Panc1 (cell line): Measurements from ENCODE around the gene CCL13. TPM values are rescaled to one million over a fixed set of nuclear protein-coding genes. Genes with fewer than 3 reads are reported as not detected.

Experiments
- ATAC-seq: fragments of 200-7000 bp; cut with Tn5 transposase; 2 replicates; pipeline ENCODE4 v1.9.1; 2020; ENCODE audit warnings: mild to moderate bottlenecking, moderate library complexity
- BruUV-seq: library from RNA; stranded (reverse); fragments of 400-500 nt; replicated peaks from 2 replicates; lab custom pipeline; 2021; lab: Mats Ljungman, UMichigan
- CTCF ChIA-PET: fragments of 300-600 bp; sonication (Branson Sonifier 250); formaldehyde crosslinking; loops from one replicate; lab custom pipeline; 2022; ENCODE audit warnings: antibody characterized with exemption; lab: Charles Lee
- POLR2A ChIA-PET: fragments of 300-600 bp; sonication (Branson Sonifier 250); formaldehyde crosslinking; loops from one replicate; lab custom pipeline; 2022; ENCODE audit warnings: antibody characterized with exemption; lab: Charles Lee
- DNase-seq: peaks from one replicate; pipeline ENCODE4 v3.0.0-alpha.2; 2010; ENCODE audit warnings: low read depth, low spot score
- H3K27ac ChIP-seq: 2 replicates; pipeline ENCODE4 v1.5.1; 2011; ENCODE audit warnings: mild to moderate bottlenecking, low read length, inconsistent platforms
- H3K27me3 ChIP-seq: fragments of 200-500 bp; sonication (Bioruptor generic); 2 replicates; pipeline ENCODE4 v1.6.0; 2014; ENCODE audit warnings: low read length, inconsistent platforms; ENCODE audit not compliant: control insufficient read depth, insufficient read depth
- H3K36me3 ChIP-seq: fragments of 200-500 bp; sonication (Bioruptor generic); 2 replicates; pipeline ENCODE4 v1.5.1; 2014; ENCODE audit warnings: inconsistent platforms, mild to moderate bottlenecking, low read length, moderate library complexity; ENCODE audit not compliant: control insufficient read depth, insufficient read depth
- H3K4me1 ChIP-seq: 2 replicates; pipeline ENCODE4 v1.5.1; 2011; ENCODE audit warnings: inconsistent platforms, mild to moderate bottlenecking, low read length, moderate library complexity; ENCODE audit not compliant: control insufficient read depth, insufficient read depth
- H3K4me3 ChIP-seq, 2 experiments: 2 replicates each; pipeline ENCODE4 v1.5.1; 2011 to 2012; ENCODE audit warnings: low read depth in 2 of 2, low read length in 2 of 2, mild to moderate bottlenecking in 2 of 2, inconsistent platforms in 1 of 2, moderate library complexity in 1 of 2
- H3K9me3 ChIP-seq: fragments of 200-500 bp; sonication (Bioruptor generic); 2 replicates; pipeline ENCODE4 v1.5.1; 2014; ENCODE audit warnings: low read depth, mild to moderate bottlenecking, inconsistent platforms, low read length, moderate library complexity; ENCODE audit not compliant: control insufficient read depth, insufficient read depth
- POLR2AphosphoS5 ChIP-seq: IDR thresholded peaks from 2 replicates; pipeline ENCODE4 v1.6.1; 2012; ENCODE audit warnings: mild to moderate bottlenecking, low read depth, low read length, moderate library complexity
- REST ChIP-seq, 2 experiments: IDR thresholded peaks; 2 replicates each; pipeline ENCODE4 v1.6.1; 2011 to 2012; ENCODE audit warnings: low read depth in 2 of 2, control low read depth in 1 of 2, low read length in 1 of 2, mild to moderate bottlenecking in 1 of 2, moderate library complexity in 1 of 2; ENCODE audit not compliant: insufficient read depth in 1 of 2
- SIN3A ChIP-seq: IDR thresholded peaks from 2 replicates; pipeline ENCODE4 v1.6.1; 2012; ENCODE audit warnings: low read depth, mild to moderate bottlenecking, low read length, moderate library complexity, borderline replicate concordance; ENCODE audit not compliant: insufficient read depth
- TCF7L2 ChIP-seq: IDR thresholded peaks from 2 replicates; pipeline ENCODE4 v1.6.1; 2011; ENCODE audit warnings: mild to moderate bottlenecking, low read depth, low read length, inconsistent platforms
- in situ Hi-C: cut with HindIII; loops from 2 replicates; pipeline ENCODE4 v1.10.0; 2016; ENCODE audit warnings: low sequenced_read_pairs, low pct_unique_long_range_greater_than_20kb
- intact Hi-C: fragments of 100-400 bp; cut with micrococcal nuclease; formaldehyde crosslinking; loops from one replicate; pipeline ENCODE4 v1.10.0; 2022; ENCODE audit not compliant: unreplicated experiment
- total RNA-seq: library from RNA; stranded (reverse); gene quantifications from one replicate; pipeline ENCODE4 v1.2.1, GENCODE V29; 2021; ENCODE audit not compliant: unreplicated experiment
- TF ChIP-seq, protein P1 (sequence below): fragments of 450-650 bp; IDR thresholded peaks from 2 replicates; pipeline ENCODE4 v1.5.1; 2017; ENCODE audit warnings: mild to moderate bottlenecking

Gene CCL13
- total RNA-seq, 1 experiment from 2014 or later: not detected

DNA sequence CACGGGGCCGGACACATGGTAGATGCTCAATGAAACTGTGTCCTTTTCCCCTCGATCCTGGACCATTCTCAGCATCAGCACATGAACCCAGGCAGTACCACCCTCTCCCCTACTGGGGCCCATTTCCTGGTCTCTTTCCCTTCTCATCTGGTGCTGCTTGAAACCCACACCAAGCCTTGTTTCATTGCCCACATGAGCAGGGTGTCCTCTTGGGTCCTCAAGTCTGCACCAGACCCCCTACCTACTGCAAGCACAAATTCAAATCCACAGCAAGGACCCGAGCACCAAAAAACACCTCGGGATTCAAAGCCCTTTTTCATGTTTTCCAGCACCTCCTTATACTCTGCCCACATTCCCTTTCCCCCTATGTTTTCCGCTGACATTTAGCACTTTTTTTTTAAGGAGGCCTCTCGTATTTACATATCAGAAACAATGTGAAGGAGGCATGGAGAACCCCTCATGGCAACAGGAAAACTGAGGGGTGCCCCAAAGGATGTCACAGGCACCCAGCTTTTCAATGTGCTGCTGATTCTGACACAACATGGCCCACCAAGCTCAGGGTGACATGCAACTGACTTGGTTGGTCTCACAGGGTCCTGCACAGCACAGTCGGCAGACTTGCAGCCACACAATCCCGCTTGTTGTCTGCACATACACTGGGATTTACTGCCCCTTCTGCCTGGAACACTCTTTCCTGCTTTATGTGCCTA, 11.4 kb downstream of the CCL13 start:
- no TSS peak for BruUV-seq
- H3K27ac ChIP-seq: no peak overlapping the region
- no peak overlapping the region for H3K4me3 ChIP-seq
- ChIA-PET CTCF (no interaction called here), POLR2A (no interaction called here)
- H3K36me3 ChIP-seq: no peaks in the 10 kb centered on the region
- intact Hi-C loops: loop anchor here (10.0 kb wide), 1 partner anchor 593 kb away; no protein-coding TSS in a partner anchor
- DNase-seq (no peak), ATAC-seq (0 out of 2 replicates have a peak, but pooled peaks have one; percentile 5)
- in situ Hi-C loops: no loop called here
- no peaks in the 10 kb centered on the region for H3K27me3 ChIP-seq
- H3K4me1 ChIP-seq: no peaks in the 10 kb centered on the region
- no peaks in the 10 kb centered on the region for H3K9me3 ChIP-seq
- no peak for TF ChIP-seq POLR2AphosphoS5

DNA sequence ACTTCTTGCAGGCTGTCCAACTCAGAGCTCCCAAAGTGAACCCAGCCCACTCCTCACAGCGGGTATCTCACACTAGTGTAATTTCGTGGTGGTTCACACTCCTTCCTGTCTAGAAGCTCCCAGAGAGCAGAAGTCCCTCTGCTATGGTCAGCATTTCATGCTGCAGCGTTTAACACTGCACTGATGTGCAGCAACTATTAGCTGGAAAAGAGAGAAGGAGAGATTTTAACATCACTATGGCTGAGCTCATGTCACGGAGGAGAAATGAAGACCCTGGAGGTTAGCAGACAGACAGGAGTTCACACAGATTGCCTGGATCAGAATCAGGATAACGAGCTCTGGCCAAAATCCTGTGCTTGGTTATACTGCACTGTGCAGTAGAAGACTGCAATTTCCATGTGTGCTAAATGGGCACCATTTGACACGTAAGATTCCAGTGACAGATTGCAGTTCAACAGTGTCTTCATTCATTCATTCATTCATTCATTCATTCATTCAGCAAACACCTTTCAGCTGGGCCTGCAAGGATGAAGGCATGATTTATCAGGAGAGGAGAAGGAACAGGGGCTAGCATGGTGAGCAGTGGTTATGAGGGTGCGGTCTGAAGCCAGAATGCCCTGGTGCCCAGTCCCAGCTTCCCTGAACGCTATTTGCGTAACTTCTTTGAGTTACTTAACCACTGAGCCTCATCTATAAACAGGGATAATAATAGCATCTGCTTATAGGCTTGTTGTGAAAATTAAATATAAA, 12.1 kb downstream of the CCL13 start:
- no TSS peak for BruUV-seq
- DNase-seq (no peak), ATAC-seq (0 out of 2 replicates have a peak, but pooled peaks have one; percentile 18)
- no peaks in the 10 kb centered on the region for H3K36me3 ChIP-seq
- H3K4me1 ChIP-seq: no peaks in the 10 kb centered on the region
- no peaks in the 10 kb centered on the region for H3K27me3 ChIP-seq
- no peaks in the 10 kb centered on the region for H3K9me3 ChIP-seq
- CTCF ChIA-PET: no interaction called here
- H3K4me3 ChIP-seq: no peak overlapping the region
- no peak overlapping the region for H3K27ac ChIP-seq
- POLR2A ChIA-PET: no interaction called here
- TF ChIP-seq POLR2AphosphoS5 (no peak), TCF7L2 (no peak)
- TF ChIP-seq, protein P1, sequence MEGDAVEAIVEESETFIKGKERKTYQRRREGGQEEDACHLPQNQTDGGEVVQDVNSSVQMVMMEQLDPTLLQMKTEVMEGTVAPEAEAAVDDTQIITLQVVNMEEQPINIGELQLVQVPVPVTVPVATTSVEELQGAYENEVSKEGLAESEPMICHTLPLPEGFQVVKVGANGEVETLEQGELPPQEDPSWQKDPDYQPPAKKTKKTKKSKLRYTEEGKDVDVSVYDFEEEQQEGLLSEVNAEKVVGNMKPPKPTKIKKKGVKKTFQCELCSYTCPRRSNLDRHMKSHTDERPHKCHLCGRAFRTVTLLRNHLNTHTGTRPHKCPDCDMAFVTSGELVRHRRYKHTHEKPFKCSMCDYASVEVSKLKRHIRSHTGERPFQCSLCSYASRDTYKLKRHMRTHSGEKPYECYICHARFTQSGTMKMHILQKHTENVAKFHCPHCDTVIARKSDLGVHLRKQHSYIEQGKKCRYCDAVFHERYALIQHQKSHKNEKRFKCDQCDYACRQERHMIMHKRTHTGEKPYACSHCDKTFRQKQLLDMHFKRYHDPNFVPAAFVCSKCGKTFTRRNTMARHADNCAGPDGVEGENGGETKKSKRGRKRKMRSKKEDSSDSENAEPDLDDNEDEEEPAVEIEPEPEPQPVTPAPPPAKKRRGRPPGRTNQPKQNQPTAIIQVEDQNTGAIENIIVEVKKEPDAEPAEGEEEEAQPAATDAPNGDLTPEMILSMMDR: no peak
- in situ Hi-C loops (no loop called here), intact Hi-C loops (loop anchor here (10.0 kb wide), 1 partner anchor 594 kb away; no protein-coding TSS in a partner anchor)

DNA sequence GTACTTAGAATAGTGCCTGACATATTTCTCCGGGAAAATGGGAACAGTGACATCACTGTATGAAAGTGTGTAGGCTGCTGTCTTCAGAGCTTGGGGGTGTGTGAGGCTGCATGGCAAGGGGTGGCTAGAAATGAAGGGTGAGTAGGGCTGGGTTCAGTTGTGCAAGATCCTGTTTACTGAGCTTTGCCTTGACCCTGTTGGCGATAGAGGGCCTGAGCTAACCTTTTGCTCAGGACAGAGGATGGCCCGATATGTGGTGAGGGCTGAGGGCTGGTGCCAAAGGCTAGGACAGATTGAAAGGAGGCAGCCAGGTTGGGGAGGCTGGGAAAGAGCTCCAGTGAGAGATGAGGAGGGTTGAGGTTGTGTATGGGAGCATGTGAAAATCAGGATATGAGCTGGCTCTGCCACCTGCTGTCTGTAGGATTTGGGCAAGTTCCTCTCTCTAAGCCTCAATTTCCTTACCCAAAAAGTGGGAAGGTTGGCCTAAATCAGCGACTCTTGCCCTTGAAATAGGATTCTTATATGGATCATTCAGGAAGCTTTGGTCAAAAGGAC, 12.7 kb downstream of the CCL13 start:
- Histone ChIP-seq H3K9me3 (no peaks in the 10 kb centered on the region), H3K36me3 (no peaks in the 10 kb centered on the region), H3K4me3 (no peak overlapping the region), H3K4me1 (no peaks in the 10 kb centered on the region), H3K27ac (no peak overlapping the region), H3K27me3 (no peaks in the 10 kb centered on the region)
- DNase-seq (no peak), ATAC-seq (no peak)
- intact Hi-C loops: loop anchor here (10.0 kb wide), 1 partner anchor 594 kb away; no protein-coding TSS in a partner anchor
- CTCF ChIA-PET: no interaction called here
- TF ChIP-seq TCF7L2 (no peak), SIN3A (no peak), POLR2AphosphoS5 (no peak), REST (IDR thresholded peaks at IDR 0.05; ENCODE audit: insufficient read depth in 1 of 2, low read depth in 2 of 2, low read length in 1 of 2) (no peak)
- TF ChIP-seq, protein P1: no peak
- BruUV-seq: no TSS peak
- in situ Hi-C loops: no loop called here
- POLR2A ChIA-PET: no interaction called here
